Urinary bladder (tissue), 4 donors: ENCODE data around the gene NOX5. TPM values are rescaled to one million over a fixed set of nuclear protein-coding genes. Genes with fewer than 3 reads are reported as not detected.

ENCODE experiments used
- DNase-seq: peaks from one replicate; pipeline ENCODE4 v3.0.0-alpha.2; 2015; ENCODE audit errors: extremely low spot score
- H3K27ac ChIP-seq: one replicate; pipeline ENCODE4 v1.5.1; 2013; ENCODE audit warnings: low read depth, mild to moderate bottlenecking, moderate library complexity
- H3K36me3 ChIP-seq: one replicate; pipeline ENCODE4 v1.6.1; 2013; ENCODE audit warnings: mild to moderate bottlenecking, moderate library complexity; ENCODE audit not compliant: insufficient read depth
- H3K4me1 ChIP-seq: one replicate; pipeline ENCODE4 v1.6.1; 2013; ENCODE audit warnings: mild to moderate bottlenecking, moderate library complexity; ENCODE audit not compliant: insufficient read depth
- H3K4me3 ChIP-seq: one replicate; pipeline ENCODE4 v1.5.1; 2013; ENCODE audit warnings: low read depth, low read length
- WGBS: extraction: QIAGEN DNeasy Blood & Tissue Kit; methylation state at CpG from one replicate; pipeline ENCODE4 v1.1.7; 2013; 5-methylcytosine and 5-hydroxymethylcytosine counted together
- polyA plus RNA-seq: library from polyadenylated mRNA; stranded (reverse); fragments of 200-250 nt; gene quantifications from one replicate; pipeline ENCODE4 v1.2.3, GENCODE V29; 2013
- total RNA-seq: library from RNA; depleted of rRNA; stranded (reverse); fragments of >200 nt; gene quantifications from one replicate; pipeline ENCODE4 v1.2.3, GENCODE V29; 2014
- donor health status: healthy with polysubstance abuse.
- donor health status: healthy.

NOX5 gene
- total and polyA plus RNA-seq, 2 donors = 0.16 to 0.19 TPM

DNA sequence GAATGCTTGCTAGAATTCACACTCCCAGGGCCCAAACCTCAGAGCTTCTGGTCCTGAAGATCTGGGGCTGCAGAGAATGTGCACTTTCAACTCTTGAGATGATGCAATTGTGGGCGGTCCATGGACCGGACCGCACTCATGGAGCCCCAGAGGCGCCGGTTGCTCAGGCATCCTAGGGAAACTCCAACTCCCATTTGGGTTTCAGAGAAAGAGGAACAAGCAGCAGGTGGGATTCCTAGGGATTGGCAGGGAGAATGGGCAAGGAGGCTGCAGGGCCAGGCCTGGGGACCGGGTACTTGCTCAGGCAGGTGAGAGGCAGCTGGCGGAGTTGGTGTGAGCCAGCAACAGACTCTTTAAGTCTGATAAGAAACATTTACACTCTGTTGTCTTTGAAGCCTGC is 3.5 kb downstream of the NOX5 start:
- WGBS = 88% methylated on average over 7 of the region's 7 CpGs
- H3K36me3 ChIP-seq = no peaks in the 10 kb centered on the region
- DNase-seq = no peak

DNA sequence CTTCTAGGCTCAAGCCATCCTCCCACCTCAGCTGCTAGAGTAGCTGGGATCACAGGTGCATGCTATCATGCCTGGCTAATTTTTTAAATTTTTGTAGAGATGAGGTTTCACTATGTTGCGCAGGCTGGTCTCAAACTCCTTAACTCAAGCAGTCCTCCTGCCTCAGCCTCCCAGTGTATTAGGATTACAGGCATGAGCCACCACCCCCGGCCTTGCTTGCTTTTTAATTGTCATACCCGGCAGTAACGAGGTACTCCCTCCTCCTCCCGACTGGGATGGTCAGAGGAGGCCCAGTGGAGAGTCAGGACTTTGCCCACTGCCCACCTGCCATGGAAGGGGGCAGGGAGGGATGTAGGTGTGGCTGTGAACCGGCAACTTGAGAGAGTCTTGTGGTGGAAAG is 4.5 kb downstream of the NOX5 start:
- Histone ChIP-seq H3K36me3 (no peaks in the 10 kb centered on the region), H3K27ac (no peak overlapping the region), H3K4me3 (no peak overlapping the region), H3K4me1 (no peaks in the 10 kb centered on the region)
- WGBS = 86% methylated on average over 6 of the region's 6 CpGs
- no peak for DNase-seq

More for the DNA sequence above, 3.5 kb downstream of the NOX5 start:
- no peaks in the 10 kb centered on the region for H3K4me1 ChIP-seq
- no peak overlapping the region for H3K4me3 ChIP-seq
- H3K27ac ChIP-seq = no peak overlapping the region

DNA sequence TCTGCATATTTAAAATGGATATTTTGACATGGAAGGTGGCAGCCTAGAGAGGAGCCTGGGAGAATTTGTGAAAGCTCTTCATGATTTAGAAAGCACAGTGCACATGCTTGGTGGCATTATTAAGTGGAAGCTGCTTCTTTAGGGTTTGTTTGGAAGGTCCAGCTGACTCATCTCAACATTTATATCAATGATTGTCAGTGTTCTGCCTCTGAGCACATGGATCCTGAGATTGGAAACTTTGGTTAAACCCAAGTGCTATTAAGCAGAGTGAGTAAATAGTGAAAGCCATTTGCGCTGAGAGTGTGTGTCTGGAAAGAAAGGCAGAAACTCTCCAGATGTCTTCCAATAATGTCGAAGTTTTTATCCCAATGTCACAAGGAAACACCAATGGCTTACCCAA is 7.4 kb downstream of the NOX5 start:
- no peaks in the 10 kb centered on the region for H3K4me1 ChIP-seq
- no peak overlapping the region for H3K27ac ChIP-seq
- no peaks in the 10 kb centered on the region for H3K36me3 ChIP-seq
- no peak overlapping the region for H3K4me3 ChIP-seq
- 52% methylated on average over 2 of the region's 2 CpGs for WGBS
- no peak for DNase-seq

DNA sequence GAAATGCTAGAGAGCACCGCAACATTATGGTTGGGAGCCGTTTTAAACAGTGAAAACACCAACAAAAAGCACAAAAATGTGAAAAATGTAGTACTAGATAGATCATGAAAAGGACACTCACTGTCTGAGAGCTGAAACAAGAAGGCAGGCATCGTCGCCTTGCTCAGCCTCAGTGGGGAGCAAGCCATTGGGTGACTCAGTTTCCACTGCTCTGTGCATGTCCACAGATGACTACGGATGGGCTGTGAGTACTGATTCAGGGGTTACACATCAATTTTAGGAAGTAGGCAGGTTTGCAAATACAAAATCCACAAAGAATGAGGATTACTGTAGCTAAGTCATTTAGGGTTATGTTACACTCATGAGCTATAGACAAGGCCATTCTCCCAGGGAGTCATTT is 10.8 kb downstream of the NOX5 start:
- H3K4me3 ChIP-seq = no peak overlapping the region
- no peaks in the 10 kb centered on the region for H3K36me3 ChIP-seq
- no peak for DNase-seq
- 87% methylated on average over 5 of the region's 5 CpGs for WGBS
- H3K4me1 ChIP-seq = no peaks in the 10 kb centered on the region
- no peak overlapping the region for H3K27ac ChIP-seq

DNA sequence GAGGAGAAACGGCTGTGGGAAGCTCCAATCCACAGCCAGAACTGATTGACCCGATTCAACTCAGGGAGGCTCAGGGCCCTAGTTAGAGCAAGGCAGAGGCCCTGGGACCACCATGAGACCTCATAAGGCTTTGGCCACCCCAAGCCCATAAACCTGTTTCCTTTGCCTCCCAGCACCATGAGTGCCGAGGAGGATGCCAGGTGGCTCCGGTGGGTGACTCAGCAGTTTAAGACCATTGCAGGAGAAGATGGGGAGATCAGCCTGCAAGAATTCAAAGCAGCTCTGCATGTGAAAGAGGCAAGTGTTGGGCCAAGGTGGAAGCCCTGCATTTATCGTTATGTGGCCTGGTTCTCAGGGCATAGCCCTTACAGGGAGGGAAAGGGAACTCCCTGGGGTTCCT is 11.9 kb downstream of the NOX5 start:
- H3K36me3 ChIP-seq = no peaks in the 10 kb centered on the region
- WGBS = 90% methylated on average over 5 of the region's 5 CpGs
- H3K4me1 ChIP-seq = no peaks in the 10 kb centered on the region
- H3K4me3 ChIP-seq = no peak overlapping the region
- H3K27ac ChIP-seq = no peak overlapping the region
- no peak for DNase-seq

DNA sequence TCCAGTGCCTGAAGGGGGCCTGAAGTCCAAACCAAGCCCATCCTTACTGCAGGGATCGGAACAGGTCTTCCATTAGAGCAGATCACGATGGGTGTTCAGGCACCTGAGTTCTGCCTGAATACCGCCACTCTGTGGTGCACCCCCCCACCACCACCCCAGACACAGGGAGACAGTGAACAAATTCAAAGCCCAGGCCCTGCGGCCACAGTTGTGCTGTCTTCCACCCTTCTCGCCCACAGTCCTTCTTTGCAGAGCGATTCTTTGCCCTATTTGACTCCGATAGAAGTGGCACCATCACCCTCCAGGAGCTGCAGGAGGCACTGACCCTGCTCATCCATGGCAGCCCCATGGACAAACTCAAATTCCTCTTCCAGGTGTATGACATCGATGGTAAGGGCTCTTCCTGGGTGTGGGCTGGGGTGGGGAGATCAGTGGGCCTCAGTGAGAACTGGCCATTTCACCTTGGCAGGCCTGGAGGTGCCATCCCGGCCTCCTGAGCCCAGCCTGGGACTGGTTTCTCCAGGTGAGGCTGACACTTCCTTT is 13.6 kb downstream of the NOX5 start:
- 96% methylated on average over 9 of the region's 9 CpGs for WGBS
- no peak for DNase-seq
- H3K4me1 ChIP-seq = no peaks in the 10 kb centered on the region
- no peak overlapping the region for H3K27ac ChIP-seq
- no peak overlapping the region for H3K4me3 ChIP-seq
- no peaks in the 10 kb centered on the region for H3K36me3 ChIP-seq

DNA sequence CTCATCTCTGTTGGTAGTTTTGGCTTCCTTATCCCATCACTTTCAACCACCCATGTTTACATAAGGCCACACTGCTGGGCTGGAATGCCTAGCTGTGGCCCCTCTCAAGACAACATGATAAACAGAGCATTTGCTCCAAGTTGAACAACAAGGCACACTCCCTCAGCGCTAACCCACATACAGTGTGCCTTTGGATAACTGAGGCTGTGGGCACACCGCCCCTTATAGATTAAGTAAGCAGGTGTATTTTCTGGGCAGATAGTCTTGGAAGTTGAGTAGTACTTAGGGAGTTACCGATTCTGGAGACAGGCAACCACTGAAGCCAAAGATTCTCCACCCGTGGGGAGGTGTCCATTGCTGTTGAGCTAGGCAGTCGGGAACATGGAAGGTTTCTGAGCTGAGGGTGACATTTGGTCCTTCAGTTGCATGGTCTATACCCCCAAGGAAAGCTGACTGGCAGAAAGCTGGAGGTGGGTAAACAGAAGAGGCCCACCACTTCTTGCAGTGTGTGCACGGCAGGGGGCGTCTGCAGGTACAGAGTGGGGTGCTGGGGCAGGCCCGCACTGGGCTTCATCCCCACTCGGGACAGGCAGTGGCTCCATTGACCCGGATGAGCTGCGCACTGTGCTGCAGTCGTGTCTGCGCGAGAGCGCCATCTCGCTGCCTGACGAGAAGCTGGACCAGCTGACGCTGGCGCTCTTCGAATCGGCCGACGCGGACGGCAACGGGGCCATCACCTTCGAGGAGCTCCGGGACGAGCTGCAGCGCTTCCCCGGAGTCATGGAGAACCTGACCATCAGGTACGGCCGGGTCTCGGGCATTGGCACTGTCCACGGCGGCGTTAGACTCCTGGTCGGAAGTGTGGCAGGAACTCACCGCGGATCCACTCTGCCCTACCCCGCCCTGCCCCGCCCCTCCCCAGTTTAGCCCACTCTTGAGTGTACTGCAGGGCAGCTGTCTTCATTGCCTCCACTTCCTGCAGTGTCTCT is 16.8 kb downstream of the NOX5 start:
- H3K36me3 ChIP-seq = no peaks in the 10 kb centered on the region
- peak overlapping the region; percentile 12 for H3K4me3 ChIP-seq
- DNase-seq = no peak
- 15% methylated on average over 42 of the region's 42 CpGs for WGBS
- H3K4me1 ChIP-seq = no peaks in the 10 kb centered on the region
- no peak overlapping the region for H3K27ac ChIP-seq

DNA sequence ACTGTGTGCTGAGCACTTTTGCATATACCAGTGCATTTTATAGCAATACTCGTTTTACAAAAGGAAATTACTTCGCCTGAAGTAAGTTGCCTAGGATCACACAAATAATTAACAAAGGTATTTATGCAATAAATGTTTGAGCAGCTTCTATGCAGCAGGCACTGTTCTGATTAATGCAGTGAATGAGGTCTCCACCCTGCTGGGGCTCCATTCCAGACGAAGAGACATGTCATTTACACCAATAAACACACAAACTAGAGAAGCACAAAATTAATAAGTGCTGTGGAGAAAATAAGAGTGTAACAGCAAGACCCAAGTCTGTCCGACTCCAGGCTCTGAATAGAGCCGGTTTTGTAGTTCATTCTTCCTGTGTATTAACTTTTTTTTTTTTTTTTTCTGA is 17.5 kb downstream of the NOX5 start:
- H3K36me3 ChIP-seq = no peaks in the 10 kb centered on the region
- no peak overlapping the region for H3K27ac ChIP-seq
- no peak for DNase-seq
- 48% methylated on average over 5 of the region's 5 CpGs for WGBS
- no peaks in the 10 kb centered on the region for H3K4me1 ChIP-seq
- H3K4me3 ChIP-seq = no peak overlapping the region

DNA sequence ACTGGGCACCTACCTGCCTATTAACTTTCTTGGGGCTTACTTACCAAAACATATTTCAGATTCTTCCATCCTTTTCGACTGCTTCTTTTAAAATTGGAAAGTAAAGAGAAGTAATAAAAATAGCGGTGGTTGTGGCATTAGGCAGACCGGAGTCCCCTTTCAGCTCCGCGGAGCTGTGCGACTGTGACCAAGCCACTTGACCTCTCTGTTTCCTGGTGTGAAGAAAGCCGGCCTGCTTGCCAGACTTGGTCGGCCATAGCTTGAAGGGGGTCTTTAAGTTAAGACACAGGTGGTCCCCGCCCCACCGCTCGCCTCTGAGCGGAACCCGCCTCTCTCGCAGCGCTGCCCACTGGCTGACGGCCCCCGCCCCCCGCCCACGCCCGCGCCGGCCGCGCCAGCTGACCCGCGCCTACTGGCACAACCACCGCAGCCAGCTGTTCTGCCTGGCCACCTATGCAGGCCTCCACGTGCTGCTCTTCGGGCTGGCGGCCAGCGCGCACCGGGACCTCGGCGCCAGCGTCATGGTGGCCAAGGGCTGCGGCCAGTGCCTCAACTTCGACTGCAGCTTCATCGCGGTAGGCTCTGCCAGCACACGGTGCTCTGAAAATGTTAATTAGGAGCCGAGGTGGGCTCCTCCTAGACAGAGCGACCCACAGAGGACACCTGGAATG is 18.3 kb downstream of the NOX5 start:
- WGBS = 86% methylated on average over 43 of the region's 43 CpGs
- Histone ChIP-seq H3K4me3 (no peak overlapping the region), H3K36me3 (no peaks in the 10 kb centered on the region), H3K4me1 (no peaks in the 10 kb centered on the region), H3K27ac (no peak overlapping the region)
- DNase-seq = no peak

DNA sequence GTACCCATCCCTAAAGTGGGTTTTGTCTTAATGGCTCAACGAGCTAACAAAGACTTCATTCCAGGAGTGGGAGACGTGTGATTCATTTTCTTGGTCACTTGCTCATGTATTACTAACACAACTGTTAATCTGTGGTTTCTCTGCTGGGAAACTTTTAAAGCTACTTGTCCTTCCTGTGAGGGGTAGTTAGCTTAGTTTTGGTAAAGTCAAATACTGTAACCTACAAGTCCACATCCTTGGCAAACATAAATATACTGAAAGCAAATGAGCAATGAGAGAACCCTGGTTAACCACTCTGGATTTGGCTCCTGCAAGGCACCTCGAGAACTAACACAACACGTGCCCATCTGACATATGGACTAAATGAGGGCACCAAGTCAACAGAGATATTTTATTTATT is 19.9 kb downstream of the NOX5 start:
- Histone ChIP-seq H3K36me3 (no peaks in the 10 kb centered on the region), H3K4me3 (no peak overlapping the region), H3K27ac (no peak overlapping the region), H3K4me1 (no peaks in the 10 kb centered on the region)
- WGBS = 60% methylated on average over 4 of the region's 4 CpGs
- no peak for DNase-seq

DNA sequence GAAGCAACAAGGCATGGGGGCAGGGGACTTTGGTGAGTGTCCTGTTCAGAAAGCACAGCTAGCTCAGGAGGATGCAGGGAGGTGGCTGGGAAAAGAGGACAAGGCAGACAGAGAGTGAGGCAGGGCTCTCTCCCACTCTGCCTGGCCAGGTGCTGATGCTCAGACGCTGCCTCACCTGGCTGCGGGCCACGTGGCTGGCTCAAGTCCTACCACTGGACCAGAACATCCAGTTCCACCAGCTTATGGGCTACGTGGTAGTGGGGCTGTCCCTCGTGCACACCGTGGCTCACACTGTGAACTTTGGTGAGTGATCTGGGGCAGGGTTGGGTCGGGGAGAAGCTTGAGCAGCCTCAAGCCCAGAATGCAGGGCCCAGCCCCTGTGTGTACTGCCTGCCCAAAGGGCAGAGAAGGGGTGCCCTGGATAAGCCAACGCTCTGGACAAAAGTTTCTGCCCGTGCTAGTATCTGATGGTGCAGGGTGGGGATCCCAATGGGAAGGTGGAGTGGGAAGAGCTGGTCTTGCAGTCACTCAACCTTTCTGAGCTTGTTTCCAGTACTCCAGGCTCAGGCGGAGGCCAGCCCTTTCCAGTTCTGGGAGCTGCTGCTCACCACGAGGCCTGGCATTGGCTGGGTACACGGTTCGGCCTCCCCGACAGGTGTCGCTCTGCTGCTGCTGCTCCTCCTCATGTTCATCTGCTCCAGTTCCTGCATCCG is 20.9 kb downstream of the NOX5 start:
- Histone ChIP-seq H3K27ac (no peak overlapping the region), H3K4me1 (no peaks in the 10 kb centered on the region), H3K36me3 (no peaks in the 10 kb centered on the region), H3K4me3 (no peak overlapping the region)
- 67% methylated on average over 16 of the region's 16 CpGs for WGBS
- no peak for DNase-seq

DNA sequence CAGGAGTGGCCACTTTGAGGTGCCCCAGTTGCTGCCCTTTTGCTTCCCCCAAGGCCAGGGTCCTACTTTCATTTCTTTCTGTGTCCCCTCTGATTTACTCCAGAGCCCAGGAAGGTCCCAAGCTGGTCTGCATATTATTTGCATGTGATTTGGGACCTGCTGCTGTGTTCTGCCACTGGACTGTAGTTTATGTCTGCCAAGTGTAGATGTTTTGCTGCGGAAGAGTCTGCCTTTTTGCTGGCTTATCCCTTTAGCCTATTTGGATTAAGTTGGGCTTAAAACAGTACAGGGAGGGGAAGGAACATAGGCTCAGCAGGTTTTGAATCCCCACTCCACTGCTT is 21.4 kb downstream of the NOX5 start:
- Histone ChIP-seq H3K4me1 (no peaks in the 10 kb centered on the region), H3K27ac (no peak overlapping the region), H3K36me3 (no peaks in the 10 kb centered on the region), H3K4me3 (no peak overlapping the region)
- DNase-seq = no peak
- WGBS = 60% methylated on average over 1 of the region's 1 CpG

DNA sequence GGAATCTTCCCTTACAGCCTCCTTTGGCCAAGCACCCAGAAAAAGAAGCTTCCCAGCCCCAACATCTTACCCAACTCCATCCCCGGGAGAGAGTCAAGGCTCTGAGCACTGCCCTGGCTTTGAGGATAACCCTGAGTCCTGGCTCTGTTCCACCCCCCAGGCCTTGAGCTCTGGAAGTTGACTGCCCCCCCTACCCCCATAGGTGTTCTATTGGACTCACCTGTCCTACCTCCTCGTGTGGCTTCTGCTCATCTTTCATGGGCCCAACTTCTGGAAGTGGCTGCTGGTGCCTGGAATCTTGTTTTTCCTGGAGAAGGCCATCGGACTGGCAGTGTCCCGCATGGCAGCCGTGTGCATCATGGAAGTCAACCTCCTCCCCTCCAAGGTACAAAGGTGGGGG is 22.3 kb downstream of the NOX5 start:
- no peaks in the 10 kb centered on the region for H3K4me1 ChIP-seq
- H3K36me3 ChIP-seq = no peaks in the 10 kb centered on the region
- WGBS = 91% methylated on average over 5 of the region's 5 CpGs
- H3K27ac ChIP-seq = no peak overlapping the region
- DNase-seq = no peak
- H3K4me3 ChIP-seq = no peak overlapping the region
